PFSK-1 (cell line): ENCODE measurements around the gene C22orf15.

ENCODE experiments used
- POLR2AphosphoS5 ChIP-seq: IDR thresholded peaks from 2 replicates; pipeline ENCODE4 v1.6.1; 2012; ENCODE audit warnings: low read depth, mild to moderate bottlenecking, control low read depth, low read length, moderate library complexity
- SIN3A ChIP-seq: IDR thresholded peaks from 2 replicates; pipeline ENCODE4 v1.6.1; 2012; ENCODE audit warnings: mild to moderate bottlenecking, low read length, moderate library complexity, borderline replicate concordance; ENCODE audit not compliant: insufficient read depth
- TAF1 ChIP-seq: IDR thresholded peaks from 2 replicates; pipeline ENCODE4 v1.6.1; 2012; ENCODE audit warnings: low read length, control low read depth, borderline replicate concordance; ENCODE audit not compliant: insufficient read depth
- TF ChIP-seq, protein P1 (sequence below), 2 experiments: IDR thresholded peaks; 2 replicates each; pipeline versions ENCODE4 v1.6.1 to v1.8.0; 2011 to 2012; ENCODE audit warnings: low read depth in 2 of 2, low read length in 2 of 2, control low read depth in 1 of 2, inconsistent platforms in 1 of 2, mild to moderate bottlenecking in 1 of 2, moderate library complexity in 1 of 2; ENCODE audit not compliant: insufficient read depth in 1 of 2

DNA sequence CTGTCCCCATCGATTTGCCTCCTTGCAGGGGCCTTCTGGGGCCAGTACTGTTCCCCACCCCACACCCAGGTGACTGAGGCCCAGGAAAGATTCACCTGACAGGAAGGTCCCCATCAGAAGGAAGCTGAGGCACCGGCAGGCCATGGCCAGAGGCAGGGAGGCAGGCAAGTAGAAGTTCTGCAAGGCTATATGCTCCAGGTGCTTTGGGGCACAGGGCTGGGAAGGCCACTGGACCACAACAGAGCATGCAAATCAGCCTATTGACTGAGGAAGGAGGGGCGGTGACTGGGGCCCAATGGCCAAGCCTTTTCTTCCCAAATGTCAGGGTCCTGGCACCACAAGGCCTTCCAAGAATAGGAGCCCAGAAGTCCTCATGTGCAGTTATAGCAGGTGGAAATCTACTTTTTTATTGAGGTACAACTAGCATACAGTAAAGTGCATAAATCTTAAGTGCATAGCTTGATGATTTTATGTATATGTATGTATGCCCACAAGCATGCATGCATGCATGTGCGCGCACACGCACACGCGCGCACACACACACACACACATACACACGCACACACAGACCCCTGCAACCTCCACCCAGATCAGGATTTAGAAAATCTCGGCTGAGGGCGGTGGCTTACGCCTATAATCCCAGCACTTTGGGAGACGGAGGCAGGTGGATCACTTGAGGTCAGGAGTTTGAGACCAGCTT, 8.4 kb upstream of the C22orf15 start, which contains the start of gene VPREB3:
- no peak for TF ChIP-seq TAF1
- TF ChIP-seq, protein P1, sequence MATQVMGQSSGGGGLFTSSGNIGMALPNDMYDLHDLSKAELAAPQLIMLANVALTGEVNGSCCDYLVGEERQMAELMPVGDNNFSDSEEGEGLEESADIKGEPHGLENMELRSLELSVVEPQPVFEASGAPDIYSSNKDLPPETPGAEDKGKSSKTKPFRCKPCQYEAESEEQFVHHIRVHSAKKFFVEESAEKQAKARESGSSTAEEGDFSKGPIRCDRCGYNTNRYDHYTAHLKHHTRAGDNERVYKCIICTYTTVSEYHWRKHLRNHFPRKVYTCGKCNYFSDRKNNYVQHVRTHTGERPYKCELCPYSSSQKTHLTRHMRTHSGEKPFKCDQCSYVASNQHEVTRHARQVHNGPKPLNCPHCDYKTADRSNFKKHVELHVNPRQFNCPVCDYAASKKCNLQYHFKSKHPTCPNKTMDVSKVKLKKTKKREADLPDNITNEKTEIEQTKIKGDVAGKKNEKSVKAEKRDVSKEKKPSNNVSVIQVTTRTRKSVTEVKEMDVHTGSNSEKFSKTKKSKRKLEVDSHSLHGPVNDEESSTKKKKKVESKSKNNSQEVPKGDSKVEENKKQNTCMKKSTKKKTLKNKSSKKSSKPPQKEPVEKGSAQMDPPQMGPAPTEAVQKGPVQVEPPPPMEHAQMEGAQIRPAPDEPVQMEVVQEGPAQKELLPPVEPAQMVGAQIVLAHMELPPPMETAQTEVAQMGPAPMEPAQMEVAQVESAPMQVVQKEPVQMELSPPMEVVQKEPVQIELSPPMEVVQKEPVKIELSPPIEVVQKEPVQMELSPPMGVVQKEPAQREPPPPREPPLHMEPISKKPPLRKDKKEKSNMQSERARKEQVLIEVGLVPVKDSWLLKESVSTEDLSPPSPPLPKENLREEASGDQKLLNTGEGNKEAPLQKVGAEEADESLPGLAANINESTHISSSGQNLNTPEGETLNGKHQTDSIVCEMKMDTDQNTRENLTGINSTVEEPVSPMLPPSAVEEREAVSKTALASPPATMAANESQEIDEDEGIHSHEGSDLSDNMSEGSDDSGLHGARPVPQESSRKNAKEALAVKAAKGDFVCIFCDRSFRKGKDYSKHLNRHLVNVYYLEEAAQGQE (IDR thresholded peaks at IDR 0.05; ENCODE audit: insufficient read depth in 1 of 2, low read depth in 2 of 2, low read length in 2 of 2): no peak
- TF ChIP-seq POLR2AphosphoS5: no peak
- TF ChIP-seq SIN3A: no peak
